ENCODE measurements around the gene OSBP2. TPM values are rescaled to one million over a fixed set of nuclear protein-coding genes. Genes with fewer than 3 reads are reported as not detected.

Gene OSBP2
- total and polyA plus RNA-seq, 2 of the 13 experiments (the other 11 are each of a cell fraction or from before 2014, with no cell fraction given) = 5.0 to 7.7 TPM

DNA sequence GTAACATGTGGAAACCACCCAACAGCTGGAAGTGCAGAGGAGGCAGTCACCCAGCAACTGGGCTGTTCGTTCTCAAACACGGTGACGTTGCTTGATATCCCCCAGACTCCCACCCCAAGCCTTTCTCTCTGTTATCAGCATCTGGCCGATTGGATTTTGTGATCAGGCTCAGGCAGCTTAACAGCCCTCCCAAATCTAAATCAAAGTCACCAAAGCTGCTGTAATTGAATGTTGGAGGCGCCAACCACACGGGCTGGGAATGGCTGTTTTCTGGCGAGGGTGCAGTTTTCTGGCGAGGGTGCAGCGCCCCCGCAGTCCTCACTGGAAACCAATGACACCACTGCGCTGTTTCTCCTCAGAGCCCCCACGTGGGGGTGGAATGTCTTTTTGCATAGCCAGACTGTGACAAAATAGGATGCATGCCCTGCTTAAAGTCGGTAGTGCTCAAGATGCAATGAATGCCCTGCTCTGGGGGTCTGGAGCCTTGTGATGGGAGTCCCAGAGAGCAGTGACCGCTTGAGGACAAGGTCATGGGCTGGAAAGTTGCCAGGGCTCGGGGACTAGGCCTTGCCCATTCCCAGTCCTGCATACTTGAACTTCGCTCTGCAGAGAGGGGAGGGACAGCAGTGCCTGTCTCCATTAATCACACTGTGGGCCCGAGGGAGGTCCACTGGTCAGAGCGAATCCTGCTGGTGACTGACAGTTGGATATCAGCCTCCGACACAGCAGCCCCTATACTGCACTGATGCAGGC is 168.6 kb downstream of the OSBP2 start (continued):
- TF ChIP-seq, protein P1, sequence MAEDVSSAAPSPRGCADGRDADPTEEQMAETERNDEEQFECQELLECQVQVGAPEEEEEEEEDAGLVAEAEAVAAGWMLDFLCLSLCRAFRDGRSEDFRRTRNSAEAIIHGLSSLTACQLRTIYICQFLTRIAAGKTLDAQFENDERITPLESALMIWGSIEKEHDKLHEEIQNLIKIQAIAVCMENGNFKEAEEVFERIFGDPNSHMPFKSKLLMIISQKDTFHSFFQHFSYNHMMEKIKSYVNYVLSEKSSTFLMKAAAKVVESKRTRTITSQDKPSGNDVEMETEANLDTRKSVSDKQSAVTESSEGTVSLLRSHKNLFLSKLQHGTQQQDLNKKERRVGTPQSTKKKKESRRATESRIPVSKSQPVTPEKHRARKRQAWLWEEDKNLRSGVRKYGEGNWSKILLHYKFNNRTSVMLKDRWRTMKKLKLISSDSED (CRISPR knock-in tag; IDR thresholded peaks at IDR 0.05) = no peak
- TF ChIP-seq TCF7 (IDR thresholded peaks at IDR 0.05; ENCODE audit: low read depth) (no peak), TCF12 (IDR thresholded peaks at IDR 0.05) (no peak), TCF12 (CRISPR knock-in tag; IDR thresholded peaks at IDR 0.05) (no peak), PHF21A (CRISPR knock-in tag; IDR thresholded peaks at IDR 0.05) (peak; percentile 88), ZNF431 (CRISPR knock-in tag; IDR thresholded peaks at IDR 0.05; ENCODE audit: borderline replicate concordance, low read depth) (peak; percentile 70; the same call in 1 of the 2 replicates), ZBTB42 (CRISPR knock-in tag; IDR thresholded peaks at IDR 0.05) (no peak), GABPB1 (CRISPR knock-in tag; IDR thresholded peaks at IDR 0.05) (no peak), GATAD2A (CRISPR knock-in tag; IDR thresholded peaks at IDR 0.05) (peak; percentile 74), CREB1 (IDR thresholded peaks at IDR 0.05) (no peak), CREB1 (CRISPR knock-in tag; IDR thresholded peaks at IDR 0.05) (no peak), GFI1 (CRISPR knock-in tag; IDR thresholded peaks at IDR 0.05; ENCODE audit: borderline replicate concordance) (no peak), DNMT3B (CRISPR knock-in tag; conservative IDR thresholded peaks at IDR 0.05) (no peak), MTF2 (CRISPR knock-in tag; IDR thresholded peaks at IDR 0.05; ENCODE audit: borderline replicate concordance) (no peak), KDM1A (CRISPR knock-in tag; IDR thresholded peaks at IDR 0.05) (no peak), KAT7 (CRISPR knock-in tag; IDR thresholded peaks at IDR 0.05; ENCODE audit: borderline replicate concordance) (no peak), CBFB (CRISPR knock-in tag; IDR thresholded peaks at IDR 0.05) (no peak), PAF1 (CRISPR knock-in tag; IDR thresholded peaks at IDR 0.05) (no peak), CHCHD3 (CRISPR knock-in tag; IDR thresholded peaks at IDR 0.05) (no peak), KDM5B (CRISPR knock-in tag; IDR thresholded peaks at IDR 0.05; ENCODE audit: borderline replicate concordance) (no peak), MEIS1 (CRISPR knock-in tag; IDR thresholded peaks at IDR 0.05; ENCODE audit: borderline replicate concordance) (peak; percentile 100; the same call in 1 of the 2 replicates), CCDC6 (CRISPR knock-in tag; IDR thresholded peaks at IDR 0.05) (no peak)
- TF ChIP-seq, protein P2, sequence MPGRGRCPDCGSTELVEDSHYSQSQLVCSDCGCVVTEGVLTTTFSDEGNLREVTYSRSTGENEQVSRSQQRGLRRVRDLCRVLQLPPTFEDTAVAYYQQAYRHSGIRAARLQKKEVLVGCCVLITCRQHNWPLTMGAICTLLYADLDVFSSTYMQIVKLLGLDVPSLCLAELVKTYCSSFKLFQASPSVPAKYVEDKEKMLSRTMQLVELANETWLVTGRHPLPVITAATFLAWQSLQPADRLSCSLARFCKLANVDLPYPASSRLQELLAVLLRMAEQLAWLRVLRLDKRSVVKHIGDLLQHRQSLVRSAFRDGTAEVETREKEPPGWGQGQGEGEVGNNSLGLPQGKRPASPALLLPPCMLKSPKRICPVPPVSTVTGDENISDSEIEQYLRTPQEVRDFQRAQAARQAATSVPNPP (CRISPR knock-in tag; IDR thresholded peaks at IDR 0.05) = no peak
- TF ChIP-seq, protein P3, sequence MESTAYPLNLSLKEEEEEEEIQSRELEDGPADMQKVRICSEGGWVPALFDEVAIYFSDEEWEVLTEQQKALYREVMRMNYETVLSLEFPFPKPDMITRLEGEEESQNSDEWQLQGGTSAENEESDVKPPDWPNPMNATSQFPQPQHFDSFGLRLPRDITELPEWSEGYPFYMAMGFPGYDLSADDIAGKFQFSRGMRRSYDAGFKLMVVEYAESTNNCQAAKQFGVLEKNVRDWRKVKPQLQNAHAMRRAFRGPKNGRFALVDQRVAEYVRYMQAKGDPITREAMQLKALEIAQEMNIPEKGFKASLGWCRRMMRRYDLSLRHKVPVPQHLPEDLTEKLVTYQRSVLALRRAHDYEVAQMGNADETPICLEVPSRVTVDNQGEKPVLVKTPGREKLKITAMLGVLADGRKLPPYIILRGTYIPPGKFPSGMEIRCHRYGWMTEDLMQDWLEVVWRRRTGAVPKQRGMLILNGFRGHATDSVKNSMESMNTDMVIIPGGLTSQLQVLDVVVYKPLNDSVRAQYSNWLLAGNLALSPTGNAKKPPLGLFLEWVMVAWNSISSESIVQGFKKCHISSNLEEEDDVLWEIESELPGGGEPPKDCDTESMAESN (CRISPR knock-in tag; conservative IDR thresholded peaks at IDR 0.05) = no peak
- TF ChIP-seq, protein P4, sequence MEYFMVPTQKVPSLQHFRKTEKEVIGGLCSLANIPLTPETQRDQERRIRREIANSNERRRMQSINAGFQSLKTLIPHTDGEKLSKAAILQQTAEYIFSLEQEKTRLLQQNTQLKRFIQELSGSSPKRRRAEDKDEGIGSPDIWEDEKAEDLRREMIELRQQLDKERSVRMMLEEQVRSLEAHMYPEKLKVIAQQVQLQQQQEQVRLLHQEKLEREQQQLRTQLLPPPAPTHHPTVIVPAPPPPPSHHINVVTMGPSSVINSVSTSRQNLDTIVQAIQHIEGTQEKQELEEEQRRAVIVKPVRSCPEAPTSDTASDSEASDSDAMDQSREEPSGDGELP (IDR thresholded peaks at IDR 0.05; ENCODE audit: borderline replicate concordance, low read depth) = 0 out of 2 replicates have a peak, but pooled peaks have one; percentile 49
- TF ChIP-seq, protein P5, sequence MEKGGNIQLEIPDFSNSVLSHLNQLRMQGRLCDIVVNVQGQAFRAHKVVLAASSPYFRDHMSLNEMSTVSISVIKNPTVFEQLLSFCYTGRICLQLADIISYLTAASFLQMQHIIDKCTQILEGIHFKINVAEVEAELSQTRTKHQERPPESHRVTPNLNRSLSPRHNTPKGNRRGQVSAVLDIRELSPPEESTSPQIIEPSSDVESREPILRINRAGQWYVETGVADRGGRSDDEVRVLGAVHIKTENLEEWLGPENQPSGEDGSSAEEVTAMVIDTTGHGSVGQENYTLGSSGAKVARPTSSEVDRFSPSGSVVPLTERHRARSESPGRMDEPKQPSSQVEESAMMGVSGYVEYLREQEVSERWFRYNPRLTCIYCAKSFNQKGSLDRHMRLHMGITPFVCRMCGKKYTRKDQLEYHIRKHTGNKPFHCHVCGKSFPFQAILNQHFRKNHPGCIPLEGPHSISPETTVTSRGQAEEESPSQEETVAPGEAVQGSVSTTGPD (CRISPR knock-in tag; IDR thresholded peaks at IDR 0.05) = no peak
